ENCODE measurements around the gene DUSP12. TPM values are rescaled to one million over a fixed set of nuclear protein-coding genes. Genes with fewer than 3 reads are reported as not detected.

Gene DUSP12
- total and polyA plus RNA-seq, 2 experiments from 2014 or later = 35.4 to 47.9 TPM

DNA sequence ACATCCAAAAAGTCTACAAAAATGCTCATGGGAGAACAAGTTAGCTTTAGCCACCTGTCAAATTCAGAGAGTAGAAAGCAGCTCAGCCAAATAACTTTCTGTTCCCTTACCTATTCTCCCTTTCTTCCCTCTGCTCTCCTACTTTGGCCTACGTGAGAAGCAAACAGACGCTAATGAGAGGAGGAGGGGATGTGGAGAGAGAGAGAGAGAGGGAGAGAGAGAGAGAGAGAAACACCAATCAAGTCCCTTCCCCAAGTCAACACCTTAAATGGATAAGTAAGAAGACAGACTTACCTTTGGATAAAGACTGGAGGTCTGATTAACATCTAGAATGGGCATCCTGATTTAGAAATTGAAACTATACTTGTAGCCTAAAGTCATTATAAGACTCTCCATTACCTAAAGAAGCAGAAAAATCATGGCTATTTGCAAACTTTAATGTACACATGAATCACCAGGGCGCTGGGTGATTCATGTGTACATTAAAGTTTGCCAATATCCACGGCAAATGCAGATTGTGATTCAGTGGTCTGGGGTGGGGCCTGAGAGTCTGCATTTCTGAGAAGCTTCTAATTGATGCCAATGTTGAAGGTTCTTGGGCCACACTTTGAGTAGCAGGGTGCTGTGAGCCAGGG, 13.1 kb upstream of the DUSP12 start:
- no peak overlapping the region for H3K4me3 ChIP-seq
- no peaks in the 10 kb centered on the region for H3K27me3 ChIP-seq
- TF ChIP-seq EZH2 (IDR thresholded peaks at IDR 0.05; ENCODE audit: borderline replicate concordance) (no peak), EZH2phosphoT487 (IDR thresholded peaks at IDR 0.05; ENCODE audit: low read depth, severe bottlenecking, unreplicated experiment) (no peak)
- TF ChIP-seq, protein P1, sequence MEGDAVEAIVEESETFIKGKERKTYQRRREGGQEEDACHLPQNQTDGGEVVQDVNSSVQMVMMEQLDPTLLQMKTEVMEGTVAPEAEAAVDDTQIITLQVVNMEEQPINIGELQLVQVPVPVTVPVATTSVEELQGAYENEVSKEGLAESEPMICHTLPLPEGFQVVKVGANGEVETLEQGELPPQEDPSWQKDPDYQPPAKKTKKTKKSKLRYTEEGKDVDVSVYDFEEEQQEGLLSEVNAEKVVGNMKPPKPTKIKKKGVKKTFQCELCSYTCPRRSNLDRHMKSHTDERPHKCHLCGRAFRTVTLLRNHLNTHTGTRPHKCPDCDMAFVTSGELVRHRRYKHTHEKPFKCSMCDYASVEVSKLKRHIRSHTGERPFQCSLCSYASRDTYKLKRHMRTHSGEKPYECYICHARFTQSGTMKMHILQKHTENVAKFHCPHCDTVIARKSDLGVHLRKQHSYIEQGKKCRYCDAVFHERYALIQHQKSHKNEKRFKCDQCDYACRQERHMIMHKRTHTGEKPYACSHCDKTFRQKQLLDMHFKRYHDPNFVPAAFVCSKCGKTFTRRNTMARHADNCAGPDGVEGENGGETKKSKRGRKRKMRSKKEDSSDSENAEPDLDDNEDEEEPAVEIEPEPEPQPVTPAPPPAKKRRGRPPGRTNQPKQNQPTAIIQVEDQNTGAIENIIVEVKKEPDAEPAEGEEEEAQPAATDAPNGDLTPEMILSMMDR (IDR thresholded peaks at IDR 0.05; ENCODE audit: poor library complexity) = no peak
- H3K27ac ChIP-seq = no peak overlapping the region
- no peak overlapping the region for H3K4me2 ChIP-seq
- 56% methylated on average over 4 of the region's 4 CpGs for WGBS (ENCODE audit: low lambda C conversion rate, missing lambda C conversion rate)
- no peaks in the 10 kb centered on the region for H3K36me3 ChIP-seq (replicated peaks; ENCODE audit: insufficient read depth, low read depth)
- H3K79me2 ChIP-seq = no peaks in the 10 kb centered on the region
- no peaks in the 10 kb centered on the region for H4K20me1 ChIP-seq (ENCODE audit: insufficient read depth, poor library complexity, severe bottlenecking)
- H3K4me1 ChIP-seq (ENCODE audit: insufficient read depth) = no peaks in the 10 kb centered on the region
- DNase-seq (ENCODE audit: low spot score) = no peak
- no peak overlapping the region for H2AFZ ChIP-seq
- no peaks in the 10 kb centered on the region for H3K9me3 ChIP-seq (ENCODE audit: low read depth)
- H3K9me2 ChIP-seq (replicated peaks; ENCODE audit: insufficient read depth) = no peaks in the 10 kb centered on the region

GRCh38 chr1:161737625-161738024, 12.0 kb upstream of the DUSP12 start:
- no peak for DNase-seq (ENCODE audit: low spot score)
- Histone ChIP-seq H3K4me1 (ENCODE audit: insufficient read depth) (no peaks in the 10 kb centered on the region), H3K4me3 (no peak overlapping the region), H4K20me1 (ENCODE audit: insufficient read depth, poor library complexity, severe bottlenecking) (no peaks in the 10 kb centered on the region), H3K9me2 (replicated peaks; ENCODE audit: insufficient read depth) (no peaks in the 10 kb centered on the region), H3K4me2 (no peak overlapping the region), H3K27me3 (no peaks in the 10 kb centered on the region), H3K27ac (no peak overlapping the region), H3K36me3 (replicated peaks; ENCODE audit: insufficient read depth, low read depth) (no peaks in the 10 kb centered on the region), H3K79me2 (no peaks in the 10 kb centered on the region), H3K9me3 (ENCODE audit: low read depth) (no peaks in the 10 kb centered on the region), H2AFZ (no peak overlapping the region)
- no peak for TF ChIP-seq EZH2phosphoT487 (IDR thresholded peaks at IDR 0.05; ENCODE audit: low read depth, severe bottlenecking, unreplicated experiment)
- TF ChIP-seq, protein P1 (IDR thresholded peaks at IDR 0.05; ENCODE audit: poor library complexity) = no peak
- no peak for TF ChIP-seq EZH2 (IDR thresholded peaks at IDR 0.05; ENCODE audit: borderline replicate concordance)
- 50% methylated on average over 2 of the region's 2 CpGs for WGBS (ENCODE audit: low lambda C conversion rate, missing lambda C conversion rate)

DNA sequence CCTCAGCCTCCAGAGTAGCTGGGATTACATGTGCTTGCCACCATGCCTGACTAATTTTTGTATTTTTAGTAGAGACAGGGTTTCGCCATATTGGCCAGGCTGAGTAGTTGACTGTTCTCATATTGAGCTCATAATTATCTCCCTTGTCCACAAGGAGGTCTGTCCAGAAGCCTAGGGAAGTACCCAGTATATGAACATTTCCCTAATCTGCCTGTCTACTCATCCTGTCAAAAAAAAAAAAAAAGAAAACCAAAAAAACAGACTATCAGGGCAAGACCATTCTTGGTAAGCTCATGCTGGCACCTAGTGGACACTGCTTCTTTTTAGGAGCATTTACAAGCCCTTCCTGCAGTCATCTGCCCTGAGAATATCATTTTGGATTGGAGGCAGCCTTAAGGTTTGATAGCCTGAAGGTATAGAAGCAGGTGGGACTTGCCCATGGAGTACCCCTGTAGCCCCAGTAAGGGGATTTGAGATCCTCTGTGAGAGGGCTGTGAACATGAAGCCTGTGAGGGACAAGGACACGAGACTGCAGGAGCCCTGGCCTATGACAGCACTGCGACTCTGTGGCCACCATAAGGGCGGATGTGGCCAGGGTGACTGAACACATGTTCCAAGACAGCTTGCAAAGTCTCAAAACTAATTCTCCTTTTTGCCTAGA, 10.8 kb upstream of the DUSP12 start:
- no peaks in the 10 kb centered on the region for H3K4me1 ChIP-seq (ENCODE audit: insufficient read depth)
- no peaks in the 10 kb centered on the region for H3K9me2 ChIP-seq (replicated peaks; ENCODE audit: insufficient read depth)
- H3K9me3 ChIP-seq (ENCODE audit: low read depth) = no peaks in the 10 kb centered on the region
- no peaks in the 10 kb centered on the region for H3K27me3 ChIP-seq
- TF ChIP-seq, protein P1 (IDR thresholded peaks at IDR 0.05; ENCODE audit: poor library complexity) = peak; percentile 43
- TF ChIP-seq EZH2 (IDR thresholded peaks at IDR 0.05; ENCODE audit: borderline replicate concordance) = no peak
- TF ChIP-seq EZH2phosphoT487 (IDR thresholded peaks at IDR 0.05; ENCODE audit: low read depth, severe bottlenecking, unreplicated experiment) = no peak
- no peak overlapping the region for H2AFZ ChIP-seq
- H3K27ac ChIP-seq = no peak overlapping the region
- no peaks in the 10 kb centered on the region for H3K36me3 ChIP-seq (replicated peaks; ENCODE audit: insufficient read depth, low read depth)
- no peak overlapping the region for H3K4me3 ChIP-seq
- no peaks in the 10 kb centered on the region for H4K20me1 ChIP-seq (ENCODE audit: insufficient read depth, poor library complexity, severe bottlenecking)
- no peak overlapping the region for H3K4me2 ChIP-seq
- DNase-seq (ENCODE audit: low spot score) = peak; percentile 50
- WGBS (ENCODE audit: low lambda C conversion rate, missing lambda C conversion rate) = 96% methylated on average over 4 of the region's 4 CpGs
- no peaks in the 10 kb centered on the region for H3K79me2 ChIP-seq
